NCI-H524 treated with DMSO at 0.1 percent for 48 hours (cell line): ENCODE results near the gene BATF.
A peak's percentile ranks its signal among the peaks of the same experiment; 100 is the strongest.

ENCODE experiments used
- DNase-seq: peaks from one replicate; lab custom pipeline; 2025; lab: John Stamatoyannopoulos, UW

BATF gene

GRCh38 chr14:75535164-75535898, 13.1 kb downstream of the BATF start:
- DNase-seq = no peak

GRCh38 chr14:75537071-75537470, 14.8 kb downstream of the BATF start:
- DNase-seq = no peak

GRCh38 chr14:75539162-75539560, 16.9 kb downstream of the BATF start:
- DNase-seq = no peak

- DNase-seq = no peak
These were observed 17.6 kb downstream of the BATF start for GRCh38 chr14:75539561-75540478.

- no peak for DNase-seq
These were observed 18.2 kb downstream of the BATF start for GRCh38 chr14:75540479-75540851.

- no peak for DNase-seq
These were observed 20.4 kb downstream of the BATF start for GRCh38 chr14:75542588-75543091.

- no peak for DNase-seq
These were observed 21.0 kb downstream of the BATF start for GRCh38 chr14:75543253-75543652.

- no peak for DNase-seq
These were observed 21.5 kb downstream of the BATF start for GRCh38 chr14:75543786-75544185.

- DNase-seq = no peak
These were observed 23.6 kb downstream of the BATF start for GRCh38 chr14:75545907-75546306.

GRCh38 chr14:75547552-75548250, 25.4 kb downstream of the BATF start:
- DNase-seq = no peak

- no peak for DNase-seq
These were observed 26.3 kb downstream of the BATF start for GRCh38 chr14:75548544-75548943.

GRCh38 chr14:75549169-75549568, 26.9 kb downstream of the BATF start:
- no peak for DNase-seq

GRCh38 chr14:75551021-75551420, 28.8 kb downstream of the BATF start:
- no peak for DNase-seq

- no peak for DNase-seq
These were observed 30.9 kb downstream of the BATF start for GRCh38 chr14:75553157-75553556.

- no peak for DNase-seq
These were observed 31.6 kb downstream of the BATF start for GRCh38 chr14:75553761-75554364.

- no peak for DNase-seq
These were observed 32.2 kb downstream of the BATF start for GRCh38 chr14:75554482-75554881.

GRCh38 chr14:75558440-75558839, 36.2 kb downstream of the BATF start:
- DNase-seq = no peak

- DNase-seq = no peak
These were observed 36.8 kb downstream of the BATF start for GRCh38 chr14:75559045-75559444.

- DNase-seq = no peak
These were observed 37.4 kb downstream of the BATF start for GRCh38 chr14:75559451-75560222.

GRCh38 chr14:75561013-75561432, 38.8 kb downstream of the BATF start:
- peak; percentile 36 for DNase-seq

- DNase-seq = no peak
These were observed 39.8 kb downstream of the BATF start for GRCh38 chr14:75562089-75562488.
